GM13976 (cell line): ENCODE results near the gene DESI1.
A peak's percentile ranks its signal among the peaks of the same experiment; 100 is the strongest.
"Not testable (repeated sequence)": the region's sequence is repeated elsewhere in the genome, so short reads cannot be mapped to it uniquely, and the experiment has no call there.

Experiments used
- DNase-seq: peaks from one replicate; pipeline ENCODE4 v3.0.0; 2012; ENCODE audit warnings: low spot score
- in situ Hi-C: fragments of 300-500 bp; cut with MboI; formaldehyde crosslinking; loops from one replicate; pipeline ENCODE4 v1.12.0; 2022; ENCODE audit warnings: low sequenced_read_pairs, mixed read lengths, inconsistent platforms; ENCODE audit not compliant: unreplicated experiment
- TF ChIP-seq, protein P1 (sequence below): IDR thresholded peaks from 2 replicates; pipeline ENCODE4 v1.5.1; 2012; ENCODE audit warnings: borderline replicate concordance, mild to moderate bottlenecking; ENCODE audit not compliant: insufficient read depth; ENCODE audit errors: extremely low read depth, missing control alignments, control extremely low read depth

The DESI1 gene

DNA sequence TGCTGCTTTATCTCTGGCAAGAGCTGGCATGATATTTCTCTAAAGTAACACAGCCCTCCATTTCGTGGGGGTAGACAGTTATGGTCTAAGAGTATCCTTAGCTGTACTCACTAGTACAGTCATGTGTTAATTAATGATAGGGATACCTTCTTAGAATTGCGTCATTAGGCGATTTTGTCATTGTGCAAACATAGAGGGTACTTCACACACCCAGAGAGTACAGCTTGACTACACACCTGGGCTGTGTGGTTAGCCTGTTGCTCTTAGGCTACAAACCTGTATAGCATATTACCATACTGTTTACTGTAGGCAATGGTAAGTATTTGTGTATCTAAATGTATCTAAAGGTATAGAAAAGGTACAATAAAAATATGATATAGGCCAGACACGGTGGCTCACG is 17.3 kb upstream of the DESI1 start:
- no peak for DNase-seq
- TF ChIP-seq, protein P1, sequence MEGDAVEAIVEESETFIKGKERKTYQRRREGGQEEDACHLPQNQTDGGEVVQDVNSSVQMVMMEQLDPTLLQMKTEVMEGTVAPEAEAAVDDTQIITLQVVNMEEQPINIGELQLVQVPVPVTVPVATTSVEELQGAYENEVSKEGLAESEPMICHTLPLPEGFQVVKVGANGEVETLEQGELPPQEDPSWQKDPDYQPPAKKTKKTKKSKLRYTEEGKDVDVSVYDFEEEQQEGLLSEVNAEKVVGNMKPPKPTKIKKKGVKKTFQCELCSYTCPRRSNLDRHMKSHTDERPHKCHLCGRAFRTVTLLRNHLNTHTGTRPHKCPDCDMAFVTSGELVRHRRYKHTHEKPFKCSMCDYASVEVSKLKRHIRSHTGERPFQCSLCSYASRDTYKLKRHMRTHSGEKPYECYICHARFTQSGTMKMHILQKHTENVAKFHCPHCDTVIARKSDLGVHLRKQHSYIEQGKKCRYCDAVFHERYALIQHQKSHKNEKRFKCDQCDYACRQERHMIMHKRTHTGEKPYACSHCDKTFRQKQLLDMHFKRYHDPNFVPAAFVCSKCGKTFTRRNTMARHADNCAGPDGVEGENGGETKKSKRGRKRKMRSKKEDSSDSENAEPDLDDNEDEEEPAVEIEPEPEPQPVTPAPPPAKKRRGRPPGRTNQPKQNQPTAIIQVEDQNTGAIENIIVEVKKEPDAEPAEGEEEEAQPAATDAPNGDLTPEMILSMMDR, result no peak
- in situ Hi-C loops, result no loop called here

DNA sequence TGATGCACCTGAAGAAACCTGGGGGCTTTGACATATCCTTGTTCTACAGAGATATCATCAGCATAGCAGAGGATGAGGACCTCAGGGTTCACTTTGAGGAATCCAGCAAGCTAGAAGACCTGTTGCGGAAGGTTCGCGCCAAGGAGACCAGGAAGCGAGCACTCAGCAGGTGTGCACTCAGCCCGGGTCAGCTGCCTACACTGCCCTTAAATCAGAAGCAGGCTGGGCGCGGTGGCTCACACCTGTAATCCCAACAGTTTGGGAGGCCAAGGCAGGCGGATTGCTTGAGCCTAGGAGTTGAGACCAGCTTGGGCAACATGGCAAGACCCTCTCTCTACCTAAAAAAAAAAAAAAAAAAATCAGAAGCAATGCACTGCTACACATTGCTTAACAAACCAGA is 16.8 kb upstream of the DESI1 start:
- in situ Hi-C loops, DNase-seq: not testable (repeated sequence)

DNA sequence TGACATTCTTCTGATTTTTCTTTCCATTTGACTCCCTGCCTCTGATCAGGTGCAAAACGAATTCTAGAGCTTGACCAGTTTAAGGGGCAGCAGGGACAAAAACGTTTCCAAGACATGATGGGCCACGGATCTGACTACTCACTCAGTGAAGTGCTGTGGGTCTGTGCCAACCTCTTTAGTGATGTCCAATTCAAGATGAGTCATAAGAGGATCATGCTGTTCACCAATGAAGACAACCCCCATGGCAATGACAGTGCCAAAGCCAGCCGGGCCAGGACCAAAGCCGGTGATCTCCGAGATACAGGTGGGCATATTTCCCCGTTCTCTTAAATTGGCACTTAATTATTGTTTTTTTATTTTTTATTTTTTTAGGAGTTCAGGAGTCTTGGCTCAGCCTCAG is 15.6 kb upstream of the DESI1 start:
- in situ Hi-C loops, result no loop called here
- TF ChIP-seq, protein P1, result no peak
- DNase-seq, result no peak

DNA sequence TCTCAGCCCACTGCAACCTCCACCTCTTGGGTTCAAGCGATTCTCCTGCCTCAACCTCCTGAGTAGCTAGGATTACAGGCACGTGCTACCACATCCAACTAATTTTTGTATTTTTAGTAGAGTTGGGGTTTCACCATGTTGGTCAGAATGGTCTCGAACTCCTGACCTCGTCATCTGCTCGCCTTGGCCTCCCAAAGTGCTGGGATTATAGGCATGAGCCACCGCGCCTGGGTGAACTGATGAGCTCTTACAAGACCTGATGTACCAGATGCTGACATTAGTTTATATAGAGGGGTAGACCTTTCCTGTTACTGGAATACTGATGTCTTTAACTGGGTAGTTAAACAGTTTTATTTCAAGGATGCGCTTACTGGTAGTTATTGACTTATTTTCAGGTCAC is 13.8 kb upstream of the DESI1 start:
- in situ Hi-C loops, DNase-seq: not testable (repeated sequence)

DNA sequence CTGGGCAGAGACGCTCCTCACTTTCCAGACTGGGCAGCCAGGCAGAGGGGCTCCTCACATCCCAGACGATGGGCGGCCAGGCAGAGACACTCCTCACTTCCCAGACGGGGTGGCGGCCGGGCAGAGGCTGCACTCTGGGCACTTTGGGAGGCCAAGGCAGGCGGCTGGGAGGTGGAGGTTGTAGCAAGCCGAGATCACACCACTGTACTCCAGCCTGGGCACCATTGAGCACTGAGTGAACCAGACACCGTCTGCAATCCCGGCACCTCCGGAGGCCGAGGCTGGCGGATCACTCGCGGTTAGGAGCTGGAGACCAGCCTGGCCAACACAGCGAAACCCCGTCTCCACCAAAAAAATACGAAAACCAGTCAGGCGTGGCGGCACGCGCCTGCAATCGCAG is 10.8 kb upstream of the DESI1 start:
- in situ Hi-C loops, DNase-seq: not testable (repeated sequence)

DNA sequence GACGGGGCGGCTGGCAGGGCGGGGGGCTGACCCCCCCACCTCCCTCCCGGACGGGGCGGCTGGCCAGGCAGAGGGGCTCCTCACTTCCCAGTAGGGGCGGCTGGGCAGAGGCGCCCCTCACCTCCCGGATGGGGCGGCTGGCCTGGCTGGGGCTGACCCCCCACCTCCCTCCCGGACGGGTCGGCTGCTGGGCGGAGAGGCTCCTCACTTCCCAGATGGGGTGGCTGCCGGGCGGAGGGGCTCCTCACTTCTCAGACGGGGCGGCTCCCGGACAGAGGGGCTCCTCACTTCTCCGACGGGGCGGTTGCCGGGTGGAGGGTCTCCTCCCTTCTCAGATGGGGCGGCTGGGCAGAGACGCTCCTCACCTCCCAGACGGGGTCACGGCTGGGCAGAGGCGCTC is 10.3 kb upstream of the DESI1 start:
- in situ Hi-C loops, result not testable (repeated sequence)

DNA sequence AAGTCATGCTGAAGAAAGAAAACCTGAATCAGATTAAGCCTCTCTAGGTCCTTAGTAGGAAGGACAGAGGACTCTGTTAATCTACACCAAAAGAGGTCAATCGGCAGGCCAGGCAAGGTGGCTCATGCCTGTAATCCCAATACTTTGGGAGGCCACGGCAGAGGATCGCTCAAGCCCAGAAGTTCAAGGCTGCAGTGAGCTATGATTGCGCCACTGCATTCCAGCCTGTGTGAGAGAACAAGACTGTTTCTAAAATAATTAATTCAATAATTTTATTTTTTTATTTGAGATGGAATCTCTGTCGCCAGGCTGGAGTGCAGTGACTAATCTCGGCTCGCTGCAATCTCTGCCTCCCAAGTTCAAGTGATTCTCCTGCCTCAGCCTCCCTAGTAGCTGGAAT is 4.7 kb upstream of the DESI1 start:
- in situ Hi-C loops, result no loop called here
- TF ChIP-seq, protein P1, result no peak
- DNase-seq, result no peak

More for the DNA sequence above, 10.3 kb upstream of the DESI1 start:
- DNase-seq, result not testable (repeated sequence)

DNA sequence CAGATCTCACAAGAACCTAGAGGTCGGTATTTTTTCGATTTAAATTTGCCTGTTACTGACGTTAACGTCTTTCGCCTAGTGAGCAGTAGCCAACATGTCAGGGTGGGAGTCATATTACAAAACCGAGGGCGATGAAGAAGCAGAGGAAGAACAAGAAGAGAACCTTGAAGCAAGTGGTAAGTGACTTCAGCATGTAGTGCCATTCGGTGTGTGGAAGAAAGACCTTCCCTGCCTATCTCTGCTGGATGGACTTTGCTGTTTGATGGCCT is 1.0 kb upstream of the DESI1 start:
- TF ChIP-seq, protein P1, result no peak
- no peak for DNase-seq
- in situ Hi-C loops, result no loop called here

DNA sequence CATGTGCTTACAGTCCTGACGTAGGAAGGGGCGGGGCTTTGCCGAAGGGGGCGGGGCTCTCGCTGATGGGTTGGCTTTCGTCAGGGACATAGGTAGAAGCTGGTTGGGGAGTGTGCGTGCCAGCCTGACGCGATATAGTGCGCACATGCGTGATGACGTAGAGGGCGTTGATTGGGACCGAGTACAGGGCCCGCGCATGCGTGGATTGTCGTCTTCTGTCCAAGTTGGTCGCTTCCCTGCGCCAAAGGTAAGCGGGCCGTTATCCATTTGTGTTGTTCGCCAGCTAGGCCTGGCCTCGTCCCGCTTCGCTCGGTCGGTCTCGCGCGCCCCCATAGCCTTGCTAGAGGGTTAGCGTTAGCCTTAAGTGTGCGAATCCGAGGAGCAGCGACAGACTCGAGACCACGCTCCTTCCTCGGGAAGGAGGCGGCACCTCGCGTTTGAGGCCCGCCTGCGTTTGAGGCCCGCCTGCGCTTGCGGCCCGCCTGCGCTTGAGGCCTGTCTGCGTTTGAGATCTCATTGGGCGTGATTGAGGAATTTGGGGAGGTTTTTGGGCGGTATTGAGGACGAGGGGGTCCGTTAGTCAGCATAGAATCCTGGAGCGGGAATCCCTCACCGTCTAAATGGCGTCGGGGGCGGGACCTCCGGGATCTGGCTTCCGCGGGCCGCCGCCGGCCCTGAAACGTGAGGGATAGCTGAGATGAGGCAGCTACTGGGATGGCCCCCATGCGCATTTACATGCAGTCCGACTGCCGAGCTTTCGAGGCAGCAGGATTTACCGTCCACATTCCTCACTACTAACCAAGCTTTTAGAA is 462 bp upstream of the DESI1 start, which contains the start of gene XRCC6:
TSS of gene XRCC6 (plus strand) at position 197 of the 812 bp plus-strand sequence. CDS start 710 bp downstream, outside the sequence.
- TF ChIP-seq, protein P1, result no peak

More for the DNA sequence above, 462 bp upstream of the DESI1 start, which contains the start of gene XRCC6:
- in situ Hi-C loops, result no loop called here
- DNase-seq, result peak; percentile 100
